ENCODE data around the gene MN1.

DNA sequence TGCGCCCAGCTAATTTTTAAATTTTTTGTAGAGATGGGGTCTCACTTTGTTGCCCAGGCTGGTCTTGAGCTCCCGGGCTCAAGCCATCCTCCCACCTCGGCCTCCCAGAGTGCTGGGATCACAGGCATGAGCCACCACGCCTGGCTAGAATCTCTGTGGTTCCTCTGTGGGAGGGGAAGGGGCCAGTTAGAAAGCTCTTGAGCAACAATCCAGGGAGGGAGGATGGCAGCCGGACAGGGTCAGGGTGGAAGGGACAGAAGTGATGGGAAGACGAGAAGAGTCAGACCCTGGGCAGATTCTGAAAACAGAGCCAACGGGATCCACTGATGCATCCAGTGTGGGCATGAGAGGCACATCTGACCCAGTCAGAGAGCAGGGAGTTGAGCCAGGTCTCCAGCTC lies 38.9 kb upstream of the MN1 start:
- TF ChIP-seq CTCF (IDR thresholded peaks at IDR 0.05), result no peak
- no peak for TF ChIP-seq POLR2A (IDR thresholded peaks at IDR 0.05)

Data from vagina (tissue), 2 donors.